GM18520 (cell line): ENCODE data around the gene PPP1R1A.

Source experiments
- ATAC-seq: cut with Tn5 transposase; IDR thresholded peaks from one replicate; pipeline ENCODE4 v1.9.1; 2021; ENCODE audit not compliant: unreplicated experiment

The PPP1R1A gene

GRCh38 chr12:54588110-54588889 is at the start of gene PPP1R1A:
PPP1R1A (minus strand) TSS chr12:54588659; CDS start chr12:54588488, 171 bp downstream.
- no peak for ATAC-seq

DNA sequence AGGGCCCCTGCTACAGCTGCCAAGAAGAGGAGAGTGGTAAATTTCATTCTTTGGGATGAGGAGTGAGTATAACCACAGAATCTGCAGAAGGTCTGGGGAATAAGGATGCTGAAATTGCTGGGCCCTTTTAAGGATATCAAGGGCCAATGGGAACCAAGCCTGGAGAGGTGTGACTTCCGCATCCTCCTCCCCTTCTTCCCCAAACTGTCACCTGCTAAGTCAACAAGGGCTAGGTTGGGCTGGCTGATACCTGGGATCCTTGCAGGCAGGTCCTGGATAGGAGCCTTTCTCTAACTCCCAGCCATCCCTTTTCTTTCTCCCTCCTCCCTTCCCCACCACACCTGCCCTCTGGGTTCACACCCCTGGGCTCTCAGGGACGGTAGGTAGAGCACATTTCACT is 46.3 kb upstream of the PPP1R1A start, which contains the start of gene LACRT:
Gene LACRT (minus strand): TSS at position 101 of the 400 bp plus-strand sequence. CDS start 54 bp downstream, at position 47.
- no peak for ATAC-seq

DNA sequence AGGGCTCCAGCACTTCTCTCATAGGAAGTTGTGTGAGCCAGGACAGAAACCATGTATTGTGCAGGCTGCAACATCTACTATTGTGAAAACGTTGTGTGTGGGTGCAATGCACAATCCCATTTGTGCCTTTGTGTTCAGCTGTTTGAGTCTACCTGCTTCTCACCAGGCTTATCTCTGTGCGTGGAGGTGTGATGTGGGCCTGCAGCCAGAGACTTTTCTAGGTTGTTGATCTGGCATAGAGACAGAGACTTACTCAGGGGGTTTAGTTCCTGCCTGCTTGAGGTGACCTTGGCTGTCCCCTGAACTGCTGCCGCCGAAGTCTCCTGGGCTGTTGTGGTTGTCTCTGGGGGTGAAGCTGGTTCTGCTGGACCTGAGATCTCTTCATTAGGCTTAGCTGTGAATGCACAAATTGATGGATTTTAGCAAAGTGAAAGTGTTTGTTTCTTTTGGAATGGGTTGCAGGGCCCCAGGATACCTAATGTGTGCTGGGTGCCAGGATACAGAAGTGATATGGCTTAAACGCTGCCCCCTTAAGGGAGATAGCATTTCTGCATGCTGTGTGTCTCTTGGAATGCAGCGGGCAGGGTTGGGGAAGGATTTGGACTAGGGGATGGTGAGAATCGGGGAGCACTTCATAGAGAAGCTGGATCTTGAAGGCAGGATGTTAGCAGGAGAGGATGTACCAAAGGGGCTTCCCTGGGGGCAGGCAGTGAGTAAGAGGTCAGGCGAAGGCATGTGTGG is 43.7 kb upstream of the PPP1R1A start:
- no peak for ATAC-seq

DNA sequence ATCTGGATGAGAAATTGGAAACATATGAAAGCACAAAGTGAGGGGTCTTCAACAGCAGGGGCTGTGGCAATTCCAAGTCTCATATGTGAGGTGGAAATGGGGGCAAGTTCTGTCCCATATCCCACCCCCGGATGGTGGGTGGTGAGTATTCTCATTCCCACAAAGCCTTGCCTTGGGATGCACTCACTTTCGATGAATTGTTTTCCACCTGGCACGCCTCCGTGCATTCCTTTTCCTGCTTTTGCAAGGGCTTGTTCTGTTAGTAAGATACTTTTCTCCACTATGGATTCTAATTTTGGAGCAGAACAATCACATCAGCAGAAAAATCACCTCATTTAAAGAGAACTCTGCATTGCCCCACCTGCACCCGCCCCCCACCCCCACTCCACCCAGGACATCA is 43.1 kb upstream of the PPP1R1A start:
- ATAC-seq, result no peak

DNA sequence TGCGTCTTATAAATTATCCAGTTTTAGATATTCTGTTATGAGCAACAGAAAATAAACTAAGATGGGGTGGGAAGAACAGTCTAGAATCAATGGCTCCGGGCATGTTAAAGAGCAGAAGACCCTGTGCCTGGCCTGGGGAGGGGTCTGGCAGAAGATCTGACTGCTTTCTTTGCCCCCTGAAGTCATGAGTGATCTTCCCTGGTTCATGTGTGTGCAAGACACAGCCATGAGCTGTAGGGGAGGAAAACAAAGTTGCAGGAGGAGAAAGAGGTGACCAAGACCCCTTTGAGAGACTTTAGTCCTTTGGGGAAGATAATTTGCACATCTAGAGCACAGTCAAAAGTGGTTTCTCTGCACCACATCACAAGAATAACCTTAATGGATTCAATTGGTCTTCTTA is 41.5 kb upstream of the PPP1R1A start:
- ATAC-seq, result no peak

GRCh38 chr12:54628186-54628846 is 39.9 kb upstream of the PPP1R1A start:
- no peak for ATAC-seq

DNA sequence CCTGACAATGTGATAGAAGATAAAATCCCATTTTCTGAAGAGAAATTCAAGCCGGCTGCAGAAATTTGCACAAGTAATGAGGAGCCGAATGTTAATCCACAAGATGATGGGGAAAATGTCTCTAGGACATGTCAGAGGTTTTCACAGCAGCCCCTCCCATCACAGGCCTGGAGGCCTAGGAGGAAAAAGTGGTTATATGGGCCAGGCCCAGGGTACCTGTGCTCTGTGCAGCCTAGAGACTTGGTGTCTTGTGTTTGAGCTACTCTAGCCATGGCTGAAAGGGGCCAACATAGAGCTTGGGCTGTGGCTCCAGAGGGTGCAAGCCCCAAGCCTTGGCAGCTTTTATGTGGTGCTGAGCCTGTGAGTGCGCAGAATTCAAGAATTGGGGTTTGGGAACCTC is 38.8 kb upstream of the PPP1R1A start:
- no peak for ATAC-seq

DNA sequence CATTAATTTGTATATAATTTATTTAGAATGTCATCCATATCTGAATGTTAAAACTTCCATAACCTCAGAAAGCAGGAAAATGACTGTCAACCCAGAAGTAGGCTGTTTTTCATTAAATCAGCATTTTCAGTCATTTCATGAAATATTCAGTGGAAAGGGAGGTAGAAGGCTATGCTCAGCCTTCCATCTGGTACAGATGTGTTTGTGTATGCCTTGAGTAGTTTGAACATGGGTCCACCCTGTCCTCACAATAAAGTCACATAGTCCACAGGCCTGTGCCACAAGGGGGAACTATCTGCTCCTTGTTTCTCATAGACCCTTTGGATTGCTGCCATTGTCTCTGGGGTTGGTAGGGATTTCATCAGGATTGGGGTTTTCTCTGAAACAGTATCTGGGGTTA is 37.1 kb upstream of the PPP1R1A start:
- no peak for ATAC-seq

- ATAC-seq, result no peak
These were observed 36.1 kb upstream of the PPP1R1A start for GRCh38 chr12:54624315-54625279.

DNA sequence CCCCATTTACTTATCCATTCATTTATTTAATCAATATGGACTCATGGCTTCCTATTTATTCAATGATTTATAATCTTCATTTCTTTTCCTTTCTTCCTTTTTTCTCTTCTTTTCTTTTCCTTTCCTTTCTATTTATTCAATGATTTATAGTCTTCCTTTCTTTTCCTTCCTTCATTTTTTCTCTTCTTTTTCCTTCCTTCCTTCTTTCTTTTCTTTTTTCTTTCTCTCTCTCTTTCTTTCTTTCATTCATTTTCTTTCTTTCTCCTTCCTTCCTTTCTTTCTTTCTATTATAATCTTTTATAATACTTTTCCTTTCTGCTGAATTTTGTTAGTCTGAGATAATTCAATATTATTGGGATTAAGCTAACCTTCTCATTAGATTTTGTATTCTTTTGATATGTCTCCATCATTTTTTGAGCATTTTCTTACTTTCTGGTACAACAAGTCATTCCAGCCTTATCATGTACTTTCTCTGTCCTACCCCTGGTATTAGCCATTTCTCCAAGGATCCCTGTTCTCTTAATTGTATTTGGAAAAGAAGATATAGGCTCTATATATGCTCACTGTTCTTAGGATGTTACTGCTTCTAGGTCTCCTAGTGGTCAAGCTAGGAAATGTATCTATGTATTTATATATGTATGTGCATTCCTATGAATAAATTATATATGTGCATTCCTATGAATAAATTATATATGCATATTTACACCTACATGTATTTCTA is 34.2 kb upstream of the PPP1R1A start:
- ATAC-seq, result no peak

DNA sequence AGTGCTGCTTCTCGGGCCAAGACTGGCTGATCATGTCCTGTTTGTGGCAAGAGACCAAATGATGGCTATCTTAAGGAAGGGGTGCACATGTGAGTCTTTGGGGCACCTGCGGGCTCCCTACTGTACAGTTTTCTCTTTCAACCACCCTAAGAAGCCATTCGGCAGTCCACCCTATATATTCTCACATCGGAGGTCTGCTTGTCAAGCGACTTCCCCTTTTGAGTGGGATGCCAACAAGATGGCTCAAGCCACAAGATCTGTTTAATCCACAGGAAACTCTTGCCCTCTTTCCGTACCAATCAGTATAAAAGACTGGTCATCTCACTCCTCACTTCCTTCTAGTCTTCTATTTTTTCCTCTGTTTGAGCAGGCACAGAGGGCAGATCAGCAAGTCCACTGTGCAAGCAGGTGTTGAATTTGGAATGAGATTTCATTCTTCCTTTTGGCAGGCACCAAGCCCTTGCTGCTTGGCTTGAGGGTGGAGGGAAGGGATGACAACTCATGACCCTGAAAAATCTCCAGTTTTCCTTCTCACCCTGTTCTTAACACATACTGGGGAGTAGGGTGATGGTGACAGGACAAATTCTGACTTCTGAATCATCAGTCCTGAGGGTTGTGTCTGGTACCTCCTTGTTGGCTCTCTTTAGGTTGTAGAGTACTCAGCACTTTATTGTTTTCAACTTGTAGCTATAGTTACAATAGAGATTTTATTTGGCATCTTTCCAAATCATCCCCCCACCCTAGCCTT is 28.6 kb upstream of the PPP1R1A start:
- no peak for ATAC-seq

GRCh38 chr12:54612225-54612750 is 23.8 kb upstream of the PPP1R1A start:
- ATAC-seq, result no peak

- ATAC-seq, result no peak
These were observed 23.3 kb upstream of the PPP1R1A start for GRCh38 chr12:54611715-54612149.

DNA sequence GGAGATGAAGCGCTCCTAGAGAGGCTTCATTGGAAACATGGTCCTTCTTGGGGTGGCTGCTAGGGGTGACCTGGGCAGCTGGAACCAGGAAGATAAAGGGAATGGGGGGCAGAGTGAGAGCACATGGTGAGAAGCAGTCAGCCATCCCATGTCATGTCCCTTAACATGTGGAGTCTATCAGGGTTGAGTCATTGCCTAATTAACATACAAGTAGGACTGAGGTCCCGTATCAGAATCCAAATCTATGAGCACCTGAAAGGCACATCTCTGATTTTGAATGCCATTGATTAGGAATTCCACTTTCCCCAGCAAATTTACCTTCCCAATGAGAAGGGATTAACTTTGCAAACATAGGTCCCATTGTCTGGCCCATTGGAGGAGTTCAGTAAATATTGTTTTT is 20.3 kb upstream of the PPP1R1A start:
- ATAC-seq, result no peak

GRCh38 chr12:54608156-54608555 is 19.7 kb upstream of the PPP1R1A start:
- ATAC-seq, result no peak

GRCh38 chr12:54606556-54606955 is 18.1 kb upstream of the PPP1R1A start:
- ATAC-seq, result no peak

GRCh38 chr12:54605138-54605970 is 16.9 kb upstream of the PPP1R1A start:
- ATAC-seq, result no peak

GRCh38 chr12:54604436-54604835 is 16.0 kb upstream of the PPP1R1A start:
- no peak for ATAC-seq
